Psoas muscle (tissue), 8 donors: ENCODE measurements around the gene SGCD. TPM values are rescaled to one million over a fixed set of nuclear protein-coding genes. Genes with fewer than 3 reads are reported as not detected.

ENCODE experiments used
- ATAC-seq, 4 donors: fragments of 200-7000 bp; cut with Tn5 transposase; one replicate each; pipeline ENCODE4 v1.9.1; 2020; ENCODE audit warnings: moderate library complexity in 3 of 4, mild to moderate bottlenecking in 2 of 4
- DNase-seq, 2 donors: peaks; one replicate each; pipeline ENCODE4 v3.0.0-alpha.2; 2020
- H3K27ac ChIP-seq: fragments of 200-600 bp; one replicate; pipeline ENCODE4 v1.8.0; 2022
- H3K27me3 ChIP-seq, 3 donors: fragments of 200-600 bp in 1 of 3; one replicate each; pipeline versions ENCODE4 v1.6.1 to v1.8.0; 2013 to 2022; ENCODE audit warnings: low read length in 2 of 3, mild to moderate bottlenecking in 2 of 3, moderate library complexity in 1 of 3; ENCODE audit not compliant: insufficient read depth in 3 of 3
- H3K36me3 ChIP-seq, 2 donors: fragments of 200-600 bp in 1 of 2; one replicate each; pipeline versions ENCODE4 v1.6.1 to v1.8.0; 2013 to 2022; ENCODE audit warnings: low read depth in 1 of 2, mild to moderate bottlenecking in 1 of 2, moderate library complexity in 1 of 2; ENCODE audit not compliant: insufficient read depth in 1 of 2
- H3K4me1 ChIP-seq: fragments of 200-600 bp; one replicate; pipeline ENCODE4 v1.8.0; 2022
- H3K4me3 ChIP-seq: fragments of 200-600 bp; one replicate; pipeline ENCODE4 v1.8.0; 2022; ENCODE audit warnings: mild to moderate bottlenecking
- H3K9me3 ChIP-seq: fragments of 200-600 bp; one replicate; pipeline ENCODE4 v1.8.0; 2022
- CTCF ChIP-seq: fragments of 200-600 bp; IDR thresholded peaks from one replicate; pipeline ENCODE4 v1.8.0; 2022; ENCODE audit warnings: antibody characterized with exemption
- WGBS, 3 donors: extraction: QIAGEN DNeasy Blood & Tissue Kit; methylation state at CpG; one replicate each; pipeline versions ENCODE4 v1.1.6 to v1.1.7; 2013; 5-methylcytosine and 5-hydroxymethylcytosine counted together
- intact Hi-C, 2 donors: fragments of 100-400 bp; cut with DNase I; formaldehyde crosslinking; loops; one replicate each; pipeline versions ENCODE4 v1.11.0 to v1.14.2; 2022
- polyA plus RNA-seq, 3 donors: library from polyadenylated mRNA; stranded (reverse); fragments of 200-250 nt; gene quantifications; one replicate each; pipeline ENCODE4 v1.2.3, GENCODE V29; 2013
- total RNA-seq, 4 donors: library from RNA; stranded (reverse); fragmentation: NEBNext Ultra II Directional in 2 of 4; extraction: Animal tissue kit (Norgen Biotek cat#: 25700) in 2 of 4; gene quantifications; one replicate each; pipeline versions ENCODE4 v1.2.1 to v1.2.4, GENCODE V29; 2021 to 2023
- donor health status: healthy with polysubstance abuse.
- donor health status: DM: no; HTN: no; CAD: no; lungs with moderate emphysema.
- donor health status: Bipolar disorder and iron deficiency.
- donor health status: healthy.
- donor health status: DM: yes; HTN: yes; CAD: no.
- donor health status: DM: no; HTN: no; CAD: no.
- donor health status: DM: no; HTN: no; CAD: no.
- donor health status: DM: yes; HTN: yes; CAD: no.

SGCD gene
- total and polyA plus RNA-seq, 7 donors = 13.2 to 51.5 (median 33.2) TPM

- no peak for TF ChIP-seq CTCF
- no peak for ATAC-seq
- no peak for DNase-seq
- Histone ChIP-seq H3K27ac (no peak overlapping the region), H3K4me1 (peaks cover 1% of the 10 kb centered on the region), H3K27me3 (no peaks in the 10 kb centered on the region), H3K9me3 (no peaks in the 10 kb centered on the region), H3K4me3 (no peak overlapping the region), H3K36me3 (no peaks in the 10 kb centered on the region)
- intact Hi-C loops = no loop called here
- WGBS, 3 donors = 83 to 92% (median 89%) methylated on average over 2 of the region's 2 CpGs
These were observed 159.7 kb downstream of the SGCD start for GRCh38 chr5:156486394-156487238.

- intact Hi-C loops = no loop called here
- no peak for ATAC-seq
- WGBS, 3 donors = 8 to 14% (median 13%) methylated on average over 1 of the region's 1 CpG
These were observed 164.8 kb downstream of the SGCD start for GRCh38 chr5:156491766-156492165.

GRCh38 chr5:156496291-156496690, 169.3 kb downstream of the SGCD start:
- no peaks in the 10 kb centered on the region for H3K9me3 ChIP-seq
- ATAC-seq (no peak), DNase-seq (no peak)
- no peak for TF ChIP-seq CTCF
- peak overlapping the region; percentile 5 for H3K27ac ChIP-seq
- 66 to 70% (median 69%) methylated on average over 3 of the region's 3 CpGs for WGBS, 3 donors
- intact Hi-C loops = no loop called here
- peaks cover 33% of the 10 kb centered on the region for H3K4me1 ChIP-seq
- H3K36me3 ChIP-seq = no peaks in the 10 kb centered on the region
- H3K4me3 ChIP-seq = no peak overlapping the region
- H3K27me3 ChIP-seq = no peaks in the 10 kb centered on the region

More at GRCh38 chr5:156491766-156492165, 164.8 kb downstream of the SGCD start:
- Histone ChIP-seq H3K4me1 (no peaks in the 10 kb centered on the region), H3K9me3 (no peaks in the 10 kb centered on the region), H3K4me3 (no peak overlapping the region), H3K27me3 (no peaks in the 10 kb centered on the region), H3K36me3 (no peaks in the 10 kb centered on the region), H3K27ac (no peak overlapping the region)
- no peak for TF ChIP-seq CTCF
- no peak for DNase-seq

- Histone ChIP-seq H3K27ac (no peak overlapping the region), H3K4me3 (no peak overlapping the region), H3K4me1 (peaks cover 38% of the 10 kb centered on the region), H3K27me3 (no peaks in the 10 kb centered on the region), H3K9me3 (no peaks in the 10 kb centered on the region), H3K36me3 (no peaks in the 10 kb centered on the region)
- DNase-seq = no peak
- peak in 3 of 4 donors; percentile 63 to 85 (median 68) for ATAC-seq
- TF ChIP-seq CTCF = no peak
- intact Hi-C loops = no loop called here
- WGBS, 3 donors = 33 to 50% (median 39%) methylated on average over 3 of the region's 3 CpGs
These were observed 170.8 kb downstream of the SGCD start for GRCh38 chr5:156497804-156498208.
